Brain microvascular endothelial cell (primary cell): Measurements from ENCODE around the gene RIT2.

ENCODE experiments used
- DNase-seq: peaks from one replicate; pipeline ENCODE4 v3.0.0-alpha.2; 2020
- H3K27ac ChIP-seq: fragments of 250-450 bp; sonication (Bioruptor Pico); 2 replicates; pipeline ENCODE4 v1.5.1; 2020; ENCODE audit warnings: mild to moderate bottlenecking, moderate library complexity
- H3K27me3 ChIP-seq: fragments of 250-450 bp; sonication (Bioruptor Pico); replicated peaks from 2 replicates; pipeline ENCODE4 v1.5.1; 2020; ENCODE audit warnings: mild to moderate bottlenecking
- H3K36me3 ChIP-seq: fragments of 250-450 bp; sonication (Bioruptor Pico); replicated peaks from 2 replicates; pipeline ENCODE4 v1.5.1; 2020; ENCODE audit warnings: mild to moderate bottlenecking
- H3K4me3 ChIP-seq: 2 replicates; pipeline ENCODE4 v1.5.1; 2011; ENCODE audit warnings: low read depth, mild to moderate bottlenecking, control low read depth, low read length, moderate library complexity
- CTCF ChIP-seq: IDR thresholded peaks from 2 replicates; pipeline ENCODE4 v1.5.1; 2011; ENCODE audit warnings: low read depth, mild to moderate bottlenecking, moderate library complexity, low read length, control low read depth, inconsistent platforms; ENCODE audit errors: missing control alignments
- in situ Hi-C: cut with HindIII; loops from 2 replicates; pipeline ENCODE4 v1.10.0; 2017; ENCODE audit warnings: low sequenced_read_pairs, low pct_ligation_motif_present

The RIT2 gene

GRCh38 chr18:42706618-42707017 is 408.9 kb downstream of the RIT2 start:
- no peaks in the 10 kb centered on the region for H3K36me3 ChIP-seq
- H3K4me3 ChIP-seq, result no peak overlapping the region
- H3K27me3 ChIP-seq, result no peaks in the 10 kb centered on the region
- no peak overlapping the region for H3K27ac ChIP-seq
- in situ Hi-C loops, result no loop called here
- no peak for TF ChIP-seq CTCF
- DNase-seq, result peak; percentile 0

- TF ChIP-seq CTCF, result no peak
- no peaks in the 10 kb centered on the region for H3K27me3 ChIP-seq
- H3K36me3 ChIP-seq, result no peaks in the 10 kb centered on the region
- no peak for DNase-seq
- no peak overlapping the region for H3K4me3 ChIP-seq
- no peak overlapping the region for H3K27ac ChIP-seq
- in situ Hi-C loops, result no loop called here
Observed at GRCh38 chr18:42706029-42706608, 409.4 kb downstream of the RIT2 start.
